ENCODE data around the gene VEPH1. TPM values are rescaled to one million over a fixed set of nuclear protein-coding genes. Genes with fewer than 3 reads are reported as not detected.

VEPH1 gene
- total RNA-seq, 2 donors from 2014 or later, result 11.8 to 17.1 TPM

DNA sequence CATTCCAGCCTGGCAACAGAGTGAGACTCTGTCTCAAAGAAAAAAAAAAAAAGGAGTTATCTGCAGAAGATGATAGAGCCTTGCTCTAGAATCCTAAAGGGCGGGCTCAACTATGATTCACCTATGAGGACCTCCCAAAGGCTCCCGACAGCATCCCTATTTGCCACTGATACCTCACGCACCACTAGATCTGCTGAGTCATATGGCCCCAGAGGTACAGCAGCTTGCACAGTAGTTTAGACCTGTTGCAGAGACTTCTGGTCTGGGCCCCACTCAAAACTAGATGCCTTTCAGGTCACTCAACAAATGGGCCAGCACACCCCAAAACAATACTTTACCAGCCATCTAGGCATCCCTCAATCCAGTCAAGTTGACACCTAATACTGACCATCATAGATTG is 104.6 kb downstream of the VEPH1 start:
- no peaks in the 10 kb centered on the region for H3K36me3 ChIP-seq (ENCODE audit: control insufficient read depth, insufficient read depth, low read length)
- H3K4me3 ChIP-seq (ENCODE audit: low read length), result no peak overlapping the region
- TF ChIP-seq, protein P1, sequence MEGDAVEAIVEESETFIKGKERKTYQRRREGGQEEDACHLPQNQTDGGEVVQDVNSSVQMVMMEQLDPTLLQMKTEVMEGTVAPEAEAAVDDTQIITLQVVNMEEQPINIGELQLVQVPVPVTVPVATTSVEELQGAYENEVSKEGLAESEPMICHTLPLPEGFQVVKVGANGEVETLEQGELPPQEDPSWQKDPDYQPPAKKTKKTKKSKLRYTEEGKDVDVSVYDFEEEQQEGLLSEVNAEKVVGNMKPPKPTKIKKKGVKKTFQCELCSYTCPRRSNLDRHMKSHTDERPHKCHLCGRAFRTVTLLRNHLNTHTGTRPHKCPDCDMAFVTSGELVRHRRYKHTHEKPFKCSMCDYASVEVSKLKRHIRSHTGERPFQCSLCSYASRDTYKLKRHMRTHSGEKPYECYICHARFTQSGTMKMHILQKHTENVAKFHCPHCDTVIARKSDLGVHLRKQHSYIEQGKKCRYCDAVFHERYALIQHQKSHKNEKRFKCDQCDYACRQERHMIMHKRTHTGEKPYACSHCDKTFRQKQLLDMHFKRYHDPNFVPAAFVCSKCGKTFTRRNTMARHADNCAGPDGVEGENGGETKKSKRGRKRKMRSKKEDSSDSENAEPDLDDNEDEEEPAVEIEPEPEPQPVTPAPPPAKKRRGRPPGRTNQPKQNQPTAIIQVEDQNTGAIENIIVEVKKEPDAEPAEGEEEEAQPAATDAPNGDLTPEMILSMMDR (conservative IDR thresholded peaks at IDR 0.05), result no peak
- Mint-ChIP-seq H3K4me3 (no peak overlapping the region), H3K27ac (no peak overlapping the region), H3K4me1 (peaks cover 2% of the 10 kb centered on the region), H3K9me3 (no peaks in the 10 kb centered on the region), H3K27me3 (ENCODE audit: insufficient read depth) (no peaks in the 10 kb centered on the region), H3K36me3 (ENCODE audit: low read depth) (no peaks in the 10 kb centered on the region)
- H3K27me3 ChIP-seq (ENCODE audit: control insufficient read depth, insufficient read depth, low read length, poor library complexity, severe bottlenecking), result no peaks in the 10 kb centered on the region
- H3K4me1 ChIP-seq (ENCODE audit: control insufficient read depth, insufficient read depth, low read length), result no peaks in the 10 kb centered on the region
- 89 to 98% methylated on average over 3 of the region's 3 CpGs for WGBS, 2 experiments (ENCODE audit: insufficient coverage in 1 of 2, insufficient read length in 1 of 2)
- no peak overlapping the region for H3K9ac ChIP-seq (ENCODE audit: extremely low read depth, low read length, poor library complexity, severe bottlenecking)
- no peak overlapping the region for H3K27ac ChIP-seq (ENCODE audit: low read depth, low read length)
- DNase-seq, result no peak
- no peaks in the 10 kb centered on the region for H3K9me3 ChIP-seq (ENCODE audit: control insufficient read depth, low read length)

DNA sequence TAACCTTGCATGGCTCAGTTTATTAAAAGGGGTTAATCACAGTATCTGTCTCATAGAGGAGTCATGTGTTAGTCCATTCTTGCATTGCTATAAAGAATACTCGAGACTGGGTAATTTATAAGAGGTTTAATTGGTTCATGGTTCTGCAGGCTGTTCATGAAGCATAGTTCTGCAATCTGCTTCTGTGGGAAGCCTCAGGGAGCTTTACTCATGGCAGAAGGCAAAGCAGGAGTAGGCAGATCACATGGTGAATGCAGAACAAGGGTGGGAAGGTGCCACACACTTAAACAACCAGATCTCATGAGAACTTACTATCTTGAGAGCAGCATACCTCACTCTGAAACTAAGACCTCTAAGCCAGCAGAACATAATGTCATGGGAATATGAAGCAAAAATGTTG is 108.8 kb downstream of the VEPH1 start:
- Mint-ChIP-seq H3K36me3 (ENCODE audit: low read depth) (no peaks in the 10 kb centered on the region), H3K4me1 (no peaks in the 10 kb centered on the region), H3K4me3 (no peak overlapping the region), H3K9me3 (no peaks in the 10 kb centered on the region), H3K27me3 (ENCODE audit: insufficient read depth) (no peaks in the 10 kb centered on the region), H3K27ac (no peak overlapping the region)
- Histone ChIP-seq H3K27ac (ENCODE audit: low read depth, low read length) (no peak overlapping the region), H3K36me3 (ENCODE audit: control insufficient read depth, insufficient read depth, low read length) (no peaks in the 10 kb centered on the region), H3K9me3 (ENCODE audit: control insufficient read depth, low read length) (no peaks in the 10 kb centered on the region), H3K9ac (ENCODE audit: extremely low read depth, low read length, poor library complexity, severe bottlenecking) (no peak overlapping the region), H3K4me1 (ENCODE audit: control insufficient read depth, insufficient read depth, low read length) (no peaks in the 10 kb centered on the region), H3K27me3 (ENCODE audit: control insufficient read depth, insufficient read depth, low read length, poor library complexity, severe bottlenecking) (no peaks in the 10 kb centered on the region), H3K4me3 (ENCODE audit: low read length) (no peak overlapping the region)
- no peak for DNase-seq
- 87 to 100% methylated on average over 1 of the region's 1 CpG for WGBS, 2 experiments (ENCODE audit: insufficient coverage in 1 of 2, insufficient read length in 1 of 2)
- TF ChIP-seq, protein P1 (conservative IDR thresholded peaks at IDR 0.05), result no peak

DNA sequence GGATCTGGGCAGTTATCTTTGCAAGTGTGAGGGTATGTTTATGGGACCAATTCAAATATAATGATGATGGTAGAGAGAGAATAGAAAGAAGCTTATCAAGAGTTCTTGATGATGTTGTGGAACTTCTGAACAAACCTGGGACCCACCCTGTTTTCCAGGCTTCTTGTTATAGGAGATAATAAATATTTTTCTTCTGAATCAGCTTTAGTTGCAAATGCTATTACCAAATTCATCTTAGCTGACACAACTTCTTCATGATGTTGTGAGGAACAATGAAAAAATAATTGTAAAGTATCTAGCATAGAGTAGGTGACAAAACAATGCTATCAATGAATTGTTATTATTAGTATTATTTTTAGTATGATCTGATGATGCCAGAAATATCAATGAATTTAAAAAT is 110.1 kb downstream of the VEPH1 start:
- Histone ChIP-seq H3K9me3 (ENCODE audit: control insufficient read depth, low read length) (no peaks in the 10 kb centered on the region), H3K27ac (ENCODE audit: low read depth, low read length) (no peak overlapping the region), H3K9ac (ENCODE audit: extremely low read depth, low read length, poor library complexity, severe bottlenecking) (no peak overlapping the region), H3K27me3 (ENCODE audit: control insufficient read depth, insufficient read depth, low read length, poor library complexity, severe bottlenecking) (no peaks in the 10 kb centered on the region), H3K36me3 (ENCODE audit: control insufficient read depth, insufficient read depth, low read length) (no peaks in the 10 kb centered on the region), H3K4me1 (ENCODE audit: control insufficient read depth, insufficient read depth, low read length) (no peaks in the 10 kb centered on the region), H3K4me3 (ENCODE audit: low read length) (no peak overlapping the region)
- Mint-ChIP-seq H3K4me3 (no peak overlapping the region), H3K9me3 (no peaks in the 10 kb centered on the region), H3K27ac (no peak overlapping the region), H3K27me3 (ENCODE audit: insufficient read depth) (no peaks in the 10 kb centered on the region), H3K36me3 (ENCODE audit: low read depth) (no peaks in the 10 kb centered on the region), H3K4me1 (no peaks in the 10 kb centered on the region)
- TF ChIP-seq, protein P1 (conservative IDR thresholded peaks at IDR 0.05), result no peak
- no peak for DNase-seq
